HG03108 (cell line): ENCODE data around the gene DEXI.

ENCODE experiments used
- ATAC-seq: cut with Tn5 transposase; IDR thresholded peaks from one replicate; pipeline ENCODE4 v1.9.1; 2021; ENCODE audit warnings: moderate library complexity; ENCODE audit not compliant: unreplicated experiment

DEXI gene

DNA sequence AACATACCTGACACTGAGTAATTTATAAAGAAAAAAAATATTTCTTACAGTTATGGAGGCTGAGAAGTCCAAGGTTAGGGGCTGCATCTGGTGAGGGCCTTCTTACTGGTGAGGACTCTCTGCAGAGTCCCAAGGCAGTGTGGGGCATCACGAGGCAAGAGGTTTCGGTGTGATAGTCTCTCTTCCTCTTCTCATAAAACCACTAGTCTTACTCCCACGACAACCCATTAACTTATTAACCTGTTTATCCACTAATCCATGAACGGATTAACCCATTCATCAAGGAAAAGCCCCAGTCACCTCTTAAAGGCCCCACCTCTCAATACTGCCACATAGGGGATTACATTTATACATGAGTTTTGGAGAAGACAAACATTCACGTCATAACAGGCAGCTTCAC is 45.1 kb downstream of the DEXI start:
- no peak for ATAC-seq

DNA sequence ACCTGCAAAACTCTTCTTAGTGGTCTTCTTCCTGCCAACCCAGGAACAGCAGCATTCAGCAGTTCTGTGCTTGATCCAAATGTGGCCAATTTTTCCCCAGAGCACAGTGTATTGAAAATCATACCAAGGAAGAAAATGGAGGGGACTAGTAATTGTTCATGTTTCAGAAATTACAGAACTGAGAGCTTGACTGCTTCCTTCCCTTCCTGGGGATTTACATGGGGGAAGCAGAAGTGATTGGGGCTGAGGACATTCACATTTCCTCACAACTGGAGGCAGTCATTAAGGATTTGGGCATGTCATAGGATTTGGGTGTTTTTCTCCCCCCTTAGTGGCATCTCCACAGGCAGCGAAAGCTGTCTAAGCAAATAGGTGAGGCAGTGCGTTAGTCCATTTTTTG is 45.5 kb downstream of the DEXI start:
- no peak for ATAC-seq

DNA sequence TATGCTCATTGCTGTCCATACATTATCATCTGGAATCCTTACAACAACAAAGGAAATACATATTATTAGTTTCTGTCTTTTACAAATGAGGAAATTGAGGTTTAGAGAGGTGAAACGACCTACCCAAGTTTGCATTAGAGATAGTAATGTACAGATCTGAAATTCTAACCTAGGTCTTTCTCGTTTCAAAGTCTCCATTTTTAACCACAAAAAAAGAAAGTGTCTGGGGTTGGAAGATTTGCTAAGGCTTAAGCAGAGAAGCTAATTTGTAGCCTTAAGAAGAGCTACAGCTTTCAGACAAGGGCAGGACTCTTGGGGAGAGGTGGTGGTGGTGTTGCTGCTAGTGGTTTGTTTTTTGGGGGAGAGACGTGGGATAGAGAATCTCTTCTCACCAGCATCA is 46.1 kb downstream of the DEXI start:
- ATAC-seq: no peak

DNA sequence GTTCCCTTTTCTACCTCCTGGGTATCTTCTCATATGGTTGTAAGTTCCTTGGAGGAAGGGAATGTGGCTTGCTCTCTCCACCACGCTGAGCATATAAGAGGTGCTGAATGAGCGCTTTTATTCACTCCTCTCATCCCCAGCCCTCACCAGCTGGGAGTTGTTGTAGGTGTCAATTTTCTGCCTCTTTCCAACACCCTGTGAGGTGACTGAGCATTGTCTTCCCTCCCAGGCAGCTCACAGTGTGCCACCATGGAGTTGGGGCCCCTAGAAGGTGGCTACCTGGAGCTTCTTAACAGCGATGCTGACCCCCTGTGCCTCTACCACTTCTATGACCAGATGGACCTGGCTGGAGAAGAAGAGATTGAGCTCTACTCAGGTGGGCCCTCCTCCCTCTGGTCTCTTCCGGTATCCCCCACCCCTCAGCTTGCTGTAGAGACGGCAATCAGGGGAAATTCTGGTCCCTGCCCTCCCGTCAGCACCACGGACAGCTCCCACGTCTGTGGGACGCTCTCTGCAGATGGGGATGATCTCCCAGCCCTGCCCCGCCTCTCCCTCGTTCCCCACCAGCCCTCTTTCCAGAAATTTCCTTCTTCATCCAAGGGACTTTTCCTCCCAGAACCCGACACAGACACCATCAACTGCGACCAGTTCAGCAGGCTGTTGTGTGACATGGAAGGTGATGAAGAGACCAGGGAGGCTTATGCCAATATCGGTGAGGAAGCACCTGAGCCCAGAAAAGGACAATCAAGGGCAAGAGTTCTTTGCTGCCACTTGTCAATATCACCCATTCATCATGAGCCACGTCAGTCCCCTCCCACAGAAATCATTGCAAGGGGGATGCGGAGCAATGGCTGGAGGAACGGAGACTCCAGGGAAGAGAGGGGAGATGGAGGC is 47.0 kb downstream of the DEXI start:
- no peak for ATAC-seq

DNA sequence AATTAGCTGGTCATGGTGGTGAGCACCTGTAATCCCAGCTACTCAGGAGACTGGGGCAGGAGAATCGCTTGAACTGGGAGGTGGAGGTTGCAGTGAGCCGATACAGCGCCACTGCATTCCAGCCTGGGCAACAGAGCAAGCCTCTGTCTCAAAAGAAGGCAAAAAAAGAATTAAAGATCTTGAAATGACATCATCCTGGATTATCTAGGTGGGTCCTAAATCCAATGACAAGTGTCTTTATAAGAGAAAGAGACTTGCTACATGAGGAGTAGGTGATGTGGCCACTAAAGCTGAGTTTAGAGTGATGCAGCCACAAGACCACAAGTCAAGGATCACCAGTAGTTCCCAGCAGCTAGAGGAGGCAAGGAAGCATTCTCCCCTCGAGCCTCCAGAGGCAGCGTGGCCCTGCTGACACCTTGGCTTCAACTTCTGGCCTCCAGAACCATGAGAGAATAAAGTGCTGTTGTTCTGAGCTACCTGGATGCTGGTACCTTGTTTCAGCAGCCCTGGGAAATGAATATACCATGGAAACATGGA is 49.4 kb downstream of the DEXI start:
- no peak for ATAC-seq

DNA sequence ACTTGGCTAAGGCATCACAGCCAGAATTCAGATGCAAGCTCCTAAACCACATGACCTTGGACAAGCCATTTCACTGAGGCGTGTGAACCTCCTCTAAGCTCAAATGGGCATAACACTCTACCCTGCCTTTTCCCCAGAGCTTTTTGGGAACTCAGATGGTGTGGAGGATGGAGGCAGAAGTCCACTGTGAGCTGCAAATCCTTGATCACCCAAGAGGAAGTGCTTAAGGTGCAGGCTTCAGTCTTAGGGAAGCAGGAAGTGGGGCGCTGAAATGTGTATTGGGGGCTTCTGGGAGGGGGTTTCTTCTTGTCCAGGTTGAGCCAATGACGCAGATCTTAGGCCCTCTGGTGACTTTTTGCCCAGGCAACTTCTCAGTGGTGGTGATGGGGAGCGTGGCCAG is 52.4 kb downstream of the DEXI start:
- ATAC-seq: no peak

DNA sequence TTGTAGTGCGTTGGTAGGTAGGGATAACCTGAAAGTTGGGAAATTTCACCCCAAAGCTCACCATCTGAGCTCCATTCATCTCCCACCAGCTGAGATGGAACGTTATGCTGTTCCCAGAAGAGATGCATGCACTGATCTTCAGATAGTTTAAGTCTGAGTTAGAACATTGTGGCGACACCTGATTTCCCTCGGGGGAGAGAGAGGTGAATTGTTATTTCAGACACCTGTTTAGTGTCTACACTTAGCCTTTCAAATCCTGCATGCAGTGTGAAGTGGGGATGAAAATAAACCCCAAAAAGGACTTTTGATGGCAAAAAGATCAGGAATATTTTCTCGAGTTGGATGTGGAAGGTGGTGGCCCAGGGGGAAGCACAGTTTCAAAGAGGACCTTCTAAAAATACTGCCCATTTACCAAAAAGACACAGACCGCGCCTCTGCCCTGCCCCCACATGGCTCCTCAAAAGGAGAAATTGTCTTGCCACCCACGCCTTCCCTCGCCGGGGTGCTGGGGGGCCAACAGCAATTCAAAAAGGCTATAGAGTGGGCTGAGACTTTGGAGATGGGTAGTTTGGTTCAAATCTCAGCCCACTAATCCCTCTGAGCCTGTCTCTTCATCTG is 53.8 kb downstream of the DEXI start:
- ATAC-seq: no peak

DNA sequence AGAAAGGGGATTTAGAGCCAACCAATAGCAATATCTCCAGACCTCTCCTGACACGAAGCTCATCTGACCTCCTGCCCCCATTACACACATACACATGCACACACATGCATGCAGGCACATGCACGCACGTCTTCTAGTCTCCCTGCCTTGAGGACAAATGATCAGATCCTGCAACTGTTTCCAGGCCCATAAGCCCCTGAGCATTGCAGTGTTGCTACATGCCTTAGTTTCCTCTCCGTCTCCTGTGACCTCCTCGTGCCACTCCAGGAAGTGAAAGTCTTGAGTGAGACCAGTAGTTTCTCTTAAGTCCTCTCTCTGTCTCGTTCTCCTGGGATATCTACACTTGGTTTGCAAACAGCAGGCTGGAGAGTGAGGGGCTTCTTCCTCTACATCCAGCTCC is 57.0 kb downstream of the DEXI start:
- no peak for ATAC-seq

DNA sequence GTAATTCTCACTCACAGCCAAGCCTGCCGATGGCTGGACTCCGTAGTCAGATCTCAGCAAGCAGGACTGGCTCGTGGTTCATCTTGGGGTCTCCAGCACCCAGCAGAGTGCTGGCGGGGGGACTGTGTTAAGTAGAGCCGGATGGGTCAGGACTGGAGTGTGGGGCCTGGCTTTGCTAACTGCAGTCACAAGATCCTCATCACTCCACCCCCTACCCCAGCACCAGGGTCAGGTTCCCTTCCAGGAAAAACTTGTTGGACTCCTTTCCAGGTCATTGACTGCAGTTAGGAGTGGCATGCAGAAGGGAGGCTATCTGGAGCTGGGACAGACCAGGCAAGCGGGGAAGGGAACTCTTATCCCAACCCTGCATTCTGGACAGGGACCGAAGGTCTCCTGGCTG is 59.3 kb downstream of the DEXI start:
- ATAC-seq: no peak

DNA sequence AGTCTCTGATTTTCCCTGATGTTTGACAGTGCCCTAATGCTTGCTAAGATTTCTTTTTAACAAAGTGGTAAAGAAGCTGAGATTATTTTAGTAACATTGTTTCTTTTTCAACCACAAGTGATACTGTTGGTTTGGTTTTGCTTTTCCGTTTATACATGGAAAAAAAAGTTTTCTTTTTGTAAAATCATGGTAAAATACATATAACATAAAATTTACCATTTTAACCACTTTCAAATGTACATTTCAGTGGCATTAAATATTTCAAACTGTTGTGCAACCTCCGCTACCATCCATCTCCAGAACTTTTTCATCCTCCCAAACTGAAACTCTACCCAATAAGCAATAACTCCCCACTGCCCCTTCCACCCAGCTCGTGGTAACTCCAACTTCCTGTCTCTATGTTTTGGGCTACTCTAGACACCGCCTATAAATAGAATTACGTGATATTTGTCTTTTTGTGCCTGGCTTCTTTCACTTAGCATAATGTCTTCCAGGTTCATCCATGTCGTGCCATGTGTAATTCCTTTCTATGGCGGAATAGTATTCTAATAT is 60.7 kb downstream of the DEXI start:
- ATAC-seq: no peak

DNA sequence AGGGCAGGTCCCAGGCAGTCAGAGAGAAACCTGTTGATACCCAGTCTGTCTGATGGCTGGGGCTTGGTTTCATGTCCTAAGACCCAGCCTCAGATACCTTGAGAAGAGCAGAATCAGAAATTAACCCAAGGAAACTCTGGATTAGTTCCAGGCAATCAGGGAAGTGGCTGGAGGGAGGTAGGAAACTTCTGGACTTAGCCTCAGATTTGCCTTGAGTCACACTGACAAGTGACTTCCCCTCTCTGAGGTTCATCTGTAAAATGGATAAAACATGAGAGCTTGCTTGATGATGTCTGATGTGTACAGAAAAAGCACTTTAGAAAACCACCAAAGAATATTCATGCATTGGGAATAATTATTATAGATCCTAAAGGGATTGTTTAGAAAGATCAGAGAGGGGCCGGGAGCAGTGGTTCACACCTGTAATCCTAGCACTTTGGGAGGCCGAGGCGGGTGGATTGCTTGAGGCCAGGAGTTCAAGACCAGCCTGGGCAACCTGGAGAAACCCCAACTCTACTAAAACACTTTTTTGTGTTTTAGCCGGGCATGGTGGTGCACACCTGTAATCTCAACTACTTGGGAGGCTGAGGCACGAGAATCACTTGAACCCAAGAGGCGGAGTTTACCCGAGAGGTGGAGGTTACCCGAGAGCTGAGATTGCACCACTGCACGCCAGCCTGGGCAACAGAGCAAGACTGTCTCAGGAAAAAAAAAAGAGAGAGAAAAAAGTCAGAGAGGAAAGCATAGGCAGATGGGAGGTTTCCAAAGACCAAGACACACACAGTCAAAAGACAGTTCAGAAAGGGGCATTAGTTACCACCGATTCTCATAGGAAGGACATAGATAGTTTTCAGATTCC is 61.4 kb downstream of the DEXI start:
- ATAC-seq: no peak

DNA sequence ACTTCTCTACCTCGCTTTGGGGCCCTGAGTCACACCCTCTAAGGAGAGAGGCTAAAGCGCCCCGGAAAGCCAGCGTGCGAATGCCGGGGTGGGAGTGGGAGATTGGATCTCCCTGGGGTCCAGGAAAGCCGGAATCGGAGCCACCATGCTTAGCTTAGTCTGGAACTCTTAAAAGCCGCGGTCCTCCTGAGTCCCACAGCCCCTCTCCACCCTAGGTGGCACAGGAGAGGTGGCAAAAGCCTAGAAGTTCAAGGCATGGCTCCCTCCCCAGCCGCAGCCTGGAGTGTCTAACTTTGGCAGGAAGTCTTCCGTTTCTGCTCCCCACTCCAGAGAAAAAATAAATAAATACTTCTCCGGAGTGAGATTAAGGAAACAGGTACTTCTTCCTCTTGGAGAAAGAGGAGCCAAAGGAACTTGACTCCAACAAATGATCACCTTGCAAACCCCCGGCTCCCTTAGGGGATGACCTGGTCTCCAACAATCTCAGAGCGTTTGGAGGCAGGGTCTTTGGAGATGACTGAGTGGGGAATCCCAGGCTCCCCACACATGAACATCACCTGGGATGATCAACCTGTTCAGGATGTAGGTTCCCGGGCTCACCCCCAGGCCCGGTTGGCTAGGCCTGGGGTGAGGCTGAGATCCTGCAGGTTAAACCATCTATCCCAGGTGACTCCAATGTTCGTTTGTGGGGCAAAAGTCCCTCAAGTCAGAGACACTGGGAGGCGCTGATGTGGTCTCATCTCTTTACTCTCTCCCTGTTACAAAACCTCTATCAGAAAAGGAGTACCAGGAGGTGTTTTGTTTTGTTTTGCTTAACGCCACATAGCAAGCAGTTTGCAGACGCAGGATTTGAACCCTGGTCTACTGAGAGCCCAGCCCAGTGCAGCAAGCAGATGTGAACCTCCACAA is 62.3 kb downstream of the DEXI start:
- ATAC-seq: no peak
